ENCODE results near the gene SIRT2. TPM values are rescaled to one million over a fixed set of nuclear protein-coding genes. Genes with fewer than 3 reads are reported as not detected.
"Not testable (repeated sequence)": the region's sequence is repeated elsewhere in the genome, so short reads cannot be mapped to it uniquely, and the experiment has no call there.

SIRT2 gene
- total RNA-seq, 1 experiment from 2014 or later = 162 TPM

- Histone ChIP-seq H3K9me3 (ENCODE audit: control insufficient read depth, insufficient read depth, low read depth, low read length) (no peaks in the 10 kb centered on the region), H3K36me3 (ENCODE audit: control insufficient read depth, insufficient read depth, low read length) (no peaks in the 10 kb centered on the region), H3K4me1 (ENCODE audit: control insufficient read depth, insufficient read depth, low read length) (peaks cover 17% of the 10 kb centered on the region), H3K4me3 (ENCODE audit: low read depth in 2 of 2, low read length in 2 of 2) (no peak overlapping the region), H3K27me3 (ENCODE audit: control insufficient read depth, insufficient read depth, low read length) (no peaks in the 10 kb centered on the region), H3K27ac (ENCODE audit: low read length) (no peak overlapping the region)
- in situ Hi-C loops (cut with HindIII; ENCODE audit: low pct_unique_long_range_greater_than_20kb, low sequenced_read_pairs) (no loop called here), intact Hi-C loops (cut with micrococcal nuclease; ENCODE audit: unreplicated experiment) (no loop called here)
- ChIA-PET CTCF (interaction anchor here (0.6 to 2.0 kb wide), 5 partner anchors 27 to 171 kb away, joined by 3 to 7 read pairs (median 3); partner anchors contain the start of genes MRPS12 and SARS2), POLR2A (interaction anchor here (0.6 to 1.2 kb wide), 8 partner anchors 10 to 132 kb away, joined by 3 to 6 read pairs (median 4); no protein-coding TSS in a partner anchor)
- TF ChIP-seq CTCF (IDR thresholded peaks at IDR 0.05) (no peak), REST (IDR thresholded peaks at IDR 0.05; ENCODE audit: insufficient read depth in 1 of 2, low read depth in 2 of 2, low read length in 1 of 2) (no peak)
- no TSS peak for BruUV-seq (replicated peaks)
- DNase-seq (ENCODE audit: low read depth, low spot score) (no peak), ATAC-seq (no peak)
Measured at GRCh38 chr19:38861368-38861767, 38.0 kb downstream of the SIRT2 start.

- CTCF ChIA-PET = interaction anchor here (0.8 kb wide), 1 partner anchor 325 kb away, joined by 6 read pairs; no protein-coding TSS in a partner anchor
- not testable (repeated sequence) for H3K4me3 ChIP-seq (ENCODE audit: low read depth in 2 of 2, low read length in 2 of 2)
Measured at GRCh38 chr19:38859631-38860204, 39.7 kb downstream of the SIRT2 start.

GRCh38 chr19:38856813-38857212 lies 42.6 kb downstream of the SIRT2 start:
- H3K36me3 ChIP-seq (ENCODE audit: control insufficient read depth, insufficient read depth, low read length) = no peaks in the 10 kb centered on the region
- no peaks in the 10 kb centered on the region for H3K9me3 ChIP-seq (ENCODE audit: control insufficient read depth, insufficient read depth, low read depth, low read length)
- no peak for DNase-seq (ENCODE audit: low read depth, low spot score)
- ChIA-PET POLR2A (interaction anchor here (0.7 kb wide), 1 partner anchor 24 kb away, joined by 9 read pairs; no protein-coding TSS in a partner anchor), CTCF (interaction anchor here (0.6 to 1.0 kb wide), 2 partner anchors 14 to 72 kb away, joined by 3 to 4 read pairs; no protein-coding TSS in a partner anchor)
- ATAC-seq = no peak
- no peak overlapping the region for H3K4me3 ChIP-seq (ENCODE audit: low read depth in 2 of 2, low read length in 2 of 2)
- no TSS peak for BruUV-seq (replicated peaks)
- H3K27me3 ChIP-seq (ENCODE audit: control insufficient read depth, insufficient read depth, low read length) = no peaks in the 10 kb centered on the region
- H3K27ac ChIP-seq (ENCODE audit: low read length) = no peak overlapping the region
- intact Hi-C loops (cut with micrococcal nuclease; ENCODE audit: unreplicated experiment) = loop anchor here (10.0 kb wide), 1 partner anchor 352 kb away; no protein-coding TSS in a partner anchor
- in situ Hi-C loops (cut with HindIII; ENCODE audit: low pct_unique_long_range_greater_than_20kb, low sequenced_read_pairs) = no loop called here
- TF ChIP-seq REST (IDR thresholded peaks at IDR 0.05; ENCODE audit: insufficient read depth in 1 of 2, low read depth in 2 of 2, low read length in 1 of 2) (no peak), CTCF (IDR thresholded peaks at IDR 0.05) (no peak), SIN3A (IDR thresholded peaks at IDR 0.05; ENCODE audit: borderline replicate concordance, insufficient read depth, low read depth, low read length) (no peak), TCF7L2 (IDR thresholded peaks at IDR 0.05; ENCODE audit: low read depth, low read length) (no peak), POLR2AphosphoS5 (IDR thresholded peaks at IDR 0.05; ENCODE audit: low read depth, low read length) (no peak)
- H3K4me1 ChIP-seq (ENCODE audit: control insufficient read depth, insufficient read depth, low read length) = peaks cover 17% of the 10 kb centered on the region

More at GRCh38 chr19:38859631-38860204, 39.7 kb downstream of the SIRT2 start:
- ATAC-seq; H3K27ac ChIP-seq (ENCODE audit: low read length); H3K27me3 ChIP-seq (ENCODE audit: control insufficient read depth, insufficient read depth, low read length); DNase-seq (ENCODE audit: low read depth, low spot score); BruUV-seq (replicated peaks); in situ Hi-C loops (cut with HindIII; ENCODE audit: low pct_unique_long_range_greater_than_20kb, low sequenced_read_pairs); H3K36me3 ChIP-seq (ENCODE audit: control insufficient read depth, insufficient read depth, low read length); H3K9me3 ChIP-seq (ENCODE audit: control insufficient read depth, insufficient read depth, low read depth, low read length): not testable (repeated sequence)
- TF ChIP-seq TCF7L2 (IDR thresholded peaks at IDR 0.05; ENCODE audit: low read depth, low read length) = peak; percentile 80; the same call in 1 of the 2 replicates
- intact Hi-C loops (cut with micrococcal nuclease; ENCODE audit: unreplicated experiment) = loop anchor here (10.0 kb wide), 1 partner anchor 355 kb away; no protein-coding TSS in a partner anchor
- H3K4me1 ChIP-seq (ENCODE audit: control insufficient read depth, insufficient read depth, low read length) = peaks cover 16% of the 10 kb centered on the region
- POLR2A ChIA-PET = interaction anchor here (0.6 kb wide), 1 partner anchor 32 kb away, joined by 5 read pairs; no protein-coding TSS in a partner anchor

Data from Panc1 (cell line).